ENCODE measurements around the gene RYR2.
"Not testable (repeated sequence)": the region's sequence is repeated elsewhere in the genome, so short reads cannot be mapped to it uniquely, and the experiment has no call there.

RYR2 gene

GRCh38 chr1:237146241-237146640 lies 104.3 kb downstream of the RYR2 start:
- POLR2A ChIA-PET, result no interaction called here
- CTCF ChIA-PET, result interaction anchor here (1.2 to 1.5 kb wide), 2 partner anchors 10 to 23 kb away, joined by 3 read pairs; no protein-coding TSS in a partner anchor
- no peak for DNase-seq (ENCODE audit: extremely low spot score)

GRCh38 chr1:237149857-237150256 lies 107.9 kb downstream of the RYR2 start:
- TF ChIP-seq CTCF (IDR thresholded peaks at IDR 0.05; ENCODE audit: control extremely low read depth, extremely low read depth, low read depth, missing control alignments), result no peak
- DNase-seq (ENCODE audit: extremely low spot score), result no peak
- ChIA-PET POLR2A (no interaction called here), CTCF (interaction anchor here (1.2 to 1.6 kb wide), 2 partner anchors 10 to 58 kb away, joined by 3 to 4 read pairs; no protein-coding TSS in a partner anchor)

More at GRCh38 chr1:237146241-237146640, 104.3 kb downstream of the RYR2 start:
- TF ChIP-seq CTCF (IDR thresholded peaks at IDR 0.05; ENCODE audit: control extremely low read depth, extremely low read depth, low read depth, missing control alignments), result no peak

GRCh38 chr1:237151979-237152378 lies 110.0 kb downstream of the RYR2 start:
- CTCF ChIA-PET; POLR2A ChIA-PET; DNase-seq (ENCODE audit: extremely low spot score): not testable (repeated sequence)

GRCh38 chr1:237152506-237153335 lies 110.7 kb downstream of the RYR2 start:
- no peak for DNase-seq (ENCODE audit: extremely low spot score)
- TF ChIP-seq CTCF (IDR thresholded peaks at IDR 0.05; ENCODE audit: control extremely low read depth, extremely low read depth, low read depth, missing control alignments), result no peak
- ChIA-PET CTCF (no interaction called here), POLR2A (no interaction called here)

GRCh38 chr1:237154157-237154556 lies 112.2 kb downstream of the RYR2 start:
- DNase-seq (ENCODE audit: extremely low spot score), result no peak
- CTCF ChIA-PET, result interaction anchor here (1.1 kb wide), 1 partner anchor 8 kb away, joined by 3 read pairs; no protein-coding TSS in a partner anchor
- POLR2A ChIA-PET, result no interaction called here
- TF ChIP-seq CTCF (IDR thresholded peaks at IDR 0.05; ENCODE audit: control extremely low read depth, extremely low read depth, low read depth, missing control alignments), result no peak

GRCh38 chr1:237164406-237165352 lies 122.7 kb downstream of the RYR2 start:
- no peak for DNase-seq (ENCODE audit: extremely low spot score)
- TF ChIP-seq CTCF (IDR thresholded peaks at IDR 0.05; ENCODE audit: control extremely low read depth, extremely low read depth, low read depth, missing control alignments), result no peak
- ChIA-PET POLR2A (no interaction called here), CTCF (no interaction called here)

Measured in GM10248 (cell line).